ENCODE data around the gene ENO4. TPM values are rescaled to one million over a fixed set of nuclear protein-coding genes. Genes with fewer than 3 reads are reported as not detected.

The ENO4 gene
- total and polyA plus RNA-seq, 2 experiments from 2014 or later: 0.44 to 0.66 TPM

- no peak for DNase-seq (ENCODE audit: low read depth in 1 of 2, low spot score in 1 of 2)
- no peaks in the 10 kb centered on the region for H3K27me3 ChIP-seq
- TF ChIP-seq CTCF (IDR thresholded peaks at IDR 0.05; ENCODE audit: low read depth, low read length): no peak
- H3K36me3 ChIP-seq: no peaks in the 10 kb centered on the region
- H3K4me3 ChIP-seq: no peak overlapping the region
- H3K4me1 ChIP-seq (ENCODE audit: low read depth): no peaks in the 10 kb centered on the region
- H3K9me3 ChIP-seq (ENCODE audit: low read depth): no peaks in the 10 kb centered on the region
- H3K27ac ChIP-seq: no peak overlapping the region
These were observed 39.8 kb downstream of the ENO4 start for GRCh38 chr10:116889066-116889465.

GRCh38 chr10:116891208-116891607 lies 41.9 kb downstream of the ENO4 start:
- H3K27me3 ChIP-seq: no peaks in the 10 kb centered on the region
- no peak for TF ChIP-seq CTCF (IDR thresholded peaks at IDR 0.05; ENCODE audit: low read depth, low read length)
- H3K9me3 ChIP-seq (ENCODE audit: low read depth): no peaks in the 10 kb centered on the region
- H3K4me1 ChIP-seq (ENCODE audit: low read depth): no peaks in the 10 kb centered on the region
- H3K27ac ChIP-seq: no peak overlapping the region
- H3K36me3 ChIP-seq: no peaks in the 10 kb centered on the region
- no peak overlapping the region for H3K4me3 ChIP-seq
- DNase-seq (ENCODE audit: low read depth in 1 of 2, low spot score in 1 of 2): peak in 1 of 2 donors; percentile 88

GRCh38 chr10:116892907-116893685 lies 43.8 kb downstream of the ENO4 start:
- DNase-seq (ENCODE audit: low read depth in 1 of 2, low spot score in 1 of 2): peak in 1 of 2 donors; percentile 7
- Histone ChIP-seq H3K27ac (no peak overlapping the region), H3K36me3 (no peaks in the 10 kb centered on the region), H3K27me3 (no peaks in the 10 kb centered on the region), H3K4me3 (no peak overlapping the region), H3K9me3 (ENCODE audit: low read depth) (no peaks in the 10 kb centered on the region), H3K4me1 (ENCODE audit: low read depth) (no peaks in the 10 kb centered on the region)
- no peak for TF ChIP-seq CTCF (IDR thresholded peaks at IDR 0.05; ENCODE audit: low read depth, low read length)

GRCh38 chr10:116893686-116894037 lies 44.4 kb downstream of the ENO4 start:
- Histone ChIP-seq H3K36me3 (no peaks in the 10 kb centered on the region), H3K9me3 (ENCODE audit: low read depth) (no peaks in the 10 kb centered on the region), H3K27ac (no peak overlapping the region), H3K4me1 (ENCODE audit: low read depth) (no peaks in the 10 kb centered on the region), H3K4me3 (no peak overlapping the region), H3K27me3 (no peaks in the 10 kb centered on the region)
- no peak for DNase-seq (ENCODE audit: low read depth in 1 of 2, low spot score in 1 of 2)
- no peak for TF ChIP-seq CTCF (IDR thresholded peaks at IDR 0.05; ENCODE audit: low read depth, low read length)

- no peak for DNase-seq (ENCODE audit: low read depth in 1 of 2, low spot score in 1 of 2)
- no peak for TF ChIP-seq CTCF (IDR thresholded peaks at IDR 0.05; ENCODE audit: low read depth, low read length)
- H3K4me1 ChIP-seq (ENCODE audit: low read depth): no peaks in the 10 kb centered on the region
- no peaks in the 10 kb centered on the region for H3K9me3 ChIP-seq (ENCODE audit: low read depth)
- no peaks in the 10 kb centered on the region for H3K36me3 ChIP-seq
- no peaks in the 10 kb centered on the region for H3K27me3 ChIP-seq
- no peak overlapping the region for H3K4me3 ChIP-seq
- H3K27ac ChIP-seq: no peak overlapping the region
These were observed 50.3 kb downstream of the ENO4 start for GRCh38 chr10:116899626-116900025.
